ENCODE measurements around the gene ARHGEF25.

GRCh38 chr12:57630891-57631433, 19.7 kb downstream of the ARHGEF25 start:
- TF ChIP-seq CTCF (conservative IDR thresholded peaks at IDR 0.05) (no peak), EZH2 (IDR thresholded peaks at IDR 0.05; ENCODE audit: low read depth) (no peak)

Measured in PC-9 (cell line).